ENCODE results near the gene RSPRY1. TPM values are rescaled to one million over a fixed set of nuclear protein-coding genes. Genes with fewer than 3 reads are reported as not detected.

The RSPRY1 gene
- total and polyA plus RNA-seq, 2 of the 8 experiments (the other 6 are each of a cell fraction or from before 2014, with no cell fraction given): 11.5 to 32.5 TPM

DNA sequence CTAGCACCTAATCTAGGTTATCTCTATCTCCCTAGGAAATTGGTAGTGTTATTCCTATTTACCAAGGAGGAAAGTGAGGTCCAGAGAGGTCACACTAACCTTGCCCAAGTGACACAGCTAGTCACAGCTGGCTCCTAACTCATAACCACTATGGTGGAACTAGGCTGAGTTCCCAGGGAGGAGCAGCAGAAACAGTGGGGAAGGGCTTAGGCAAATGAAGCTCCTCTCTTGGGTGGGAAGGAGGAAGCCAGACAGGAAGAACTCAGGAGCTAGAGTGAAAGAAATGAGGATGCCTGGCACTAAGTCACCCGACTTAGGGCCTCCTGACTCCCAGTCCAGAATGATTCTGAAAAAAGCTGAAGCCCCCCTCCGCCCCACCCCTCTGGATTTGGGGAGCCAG, 34.8 kb upstream of the RSPRY1 start (continued):
- TF ChIP-seq CBX5 (IDR thresholded peaks at IDR 0.05; ENCODE audit: low read depth, low read length) (no peak), TEAD4 (IDR thresholded peaks at IDR 0.05; ENCODE audit: low read depth, low read length) (no peak)

All from H1 (cell line).